Mesothelial cell of epicardium (in vitro differentiated cells): ENCODE results near the gene TARBP2. TPM values are rescaled to one million over a fixed set of nuclear protein-coding genes. Genes with fewer than 3 reads are reported as not detected.
A peak's percentile ranks its signal among the peaks of the same experiment; 100 is the strongest.

Experiments
- DNase-seq, 2 experiments: peaks; one replicate each; pipeline ENCODE4 v3.0.0; 2021; ENCODE audit warnings: low spot score in 2 of 2; ENCODE audit not compliant: unreplicated experiment in 2 of 2
- H3K27ac Mint-ChIP-seq: 2 replicates; pipeline ENCODE4 v1.8.0; 2021; ENCODE audit warnings: mixed read lengths
- H3K27me3 Mint-ChIP-seq: 2 replicates; pipeline ENCODE4 v1.8.0; 2021; ENCODE audit warnings: low read depth, mixed read lengths
- H3K36me3 Mint-ChIP-seq: 2 replicates; pipeline ENCODE4 v1.8.0; 2021; ENCODE audit warnings: mixed read lengths
- H3K4me1 Mint-ChIP-seq: 2 replicates; pipeline ENCODE4 v1.8.0; 2021; ENCODE audit warnings: mixed read lengths
- H3K4me3 Mint-ChIP-seq: 2 replicates; pipeline ENCODE4 v1.8.0; 2021; ENCODE audit warnings: mild to moderate bottlenecking, moderate library complexity, mixed read lengths
- H3K9me3 Mint-ChIP-seq: 2 replicates; pipeline ENCODE4 v1.8.0; 2021; ENCODE audit warnings: mixed read lengths
- CTCF ChIP-seq: fragments of 200-600 bp; sonication (generic); IDR thresholded peaks from one replicate; pipeline ENCODE4 v1.5.0; 2021; ENCODE audit warnings: antibody characterized with exemption; ENCODE audit not compliant: unreplicated experiment
- total RNA-seq: library from RNA; stranded (reverse); gene quantifications from 3 replicates; pipeline ENCODE4 v1.2.1, GENCODE V29; 2021

TARBP2 gene
- total RNA-seq, 1 donor from 2014 or later: 50.4 TPM

GRCh38 chr12:53505086-53505485, 4.0 kb downstream of the TARBP2 start:
- TF ChIP-seq CTCF: no peak
- DNase-seq: no peak
- Mint-ChIP-seq H3K9me3 (no peaks in the 10 kb centered on the region), H3K4me1 (peaks cover 16% of the 10 kb centered on the region), H3K27me3 (no peaks in the 10 kb centered on the region), H3K36me3 (peaks cover 6% of the 10 kb centered on the region), H3K27ac (no peak overlapping the region), H3K4me3 (no peak overlapping the region)

GRCh38 chr12:53505555-53506449, 4.7 kb downstream of the TARBP2 start:
- Mint-ChIP-seq H3K4me1 (peaks cover 11% of the 10 kb centered on the region), H3K36me3 (peaks cover 6% of the 10 kb centered on the region), H3K9me3 (no peaks in the 10 kb centered on the region), H3K27me3 (no peaks in the 10 kb centered on the region), H3K27ac (peak overlapping the region; percentile 4), H3K4me3 (no peak overlapping the region)
- DNase-seq: no peak
- TF ChIP-seq CTCF: no peak

GRCh38 chr12:53506450-53506785, 5.3 kb downstream of the TARBP2 start:
- Mint-ChIP-seq H3K4me3 (no peak overlapping the region), H3K4me1 (peaks cover 11% of the 10 kb centered on the region), H3K36me3 (peaks cover 6% of the 10 kb centered on the region)

GRCh38 chr12:53506881-53507602, 6.0 kb downstream of the TARBP2 start, which contains the start of gene NPFF:
NPFF (minus strand) TSS chr12:53507484; CDS start chr12:53507474, 10 bp downstream.
- Mint-ChIP-seq H3K4me3 (no peak within 1 kb of the TSS), H3K4me1 (peaks cover 6% of the 10 kb centered on the region), H3K9me3 (no peaks in the 10 kb centered on the region), H3K27me3 (no peaks in the 10 kb centered on the region), H3K36me3 (peaks cover 8% of the 10 kb centered on the region), H3K27ac (peak within 1 kb of the TSS; percentile 4)
- no peak for DNase-seq
- TF ChIP-seq CTCF: no peak

More at GRCh38 chr12:53506450-53506785, 5.3 kb downstream of the TARBP2 start:
- no peaks in the 10 kb centered on the region for H3K9me3 Mint-ChIP-seq
- H3K27me3 Mint-ChIP-seq: no peaks in the 10 kb centered on the region
- peak overlapping the region; percentile 4 for H3K27ac Mint-ChIP-seq
- TF ChIP-seq CTCF: no peak
- no peak for DNase-seq

GRCh38 chr12:53507603-53507885, 6.5 kb downstream of the TARBP2 start:
- H3K9me3 Mint-ChIP-seq: no peaks in the 10 kb centered on the region
- peaks cover 8% of the 10 kb centered on the region for H3K36me3 Mint-ChIP-seq
- H3K4me3 Mint-ChIP-seq: no peak overlapping the region
- DNase-seq: no peak
- H3K27me3 Mint-ChIP-seq: no peaks in the 10 kb centered on the region
- no peak for TF ChIP-seq CTCF
- peaks cover 3% of the 10 kb centered on the region for H3K4me1 Mint-ChIP-seq
- no peak overlapping the region for H3K27ac Mint-ChIP-seq
